Measurements from ENCODE around the gene DOCK3. TPM values are rescaled to one million over a fixed set of nuclear protein-coding genes. Genes with fewer than 3 reads are reported as not detected.

Gene DOCK3
- total RNA-seq, 1 experiment from 2014 or later, result 5.6 TPM

DNA sequence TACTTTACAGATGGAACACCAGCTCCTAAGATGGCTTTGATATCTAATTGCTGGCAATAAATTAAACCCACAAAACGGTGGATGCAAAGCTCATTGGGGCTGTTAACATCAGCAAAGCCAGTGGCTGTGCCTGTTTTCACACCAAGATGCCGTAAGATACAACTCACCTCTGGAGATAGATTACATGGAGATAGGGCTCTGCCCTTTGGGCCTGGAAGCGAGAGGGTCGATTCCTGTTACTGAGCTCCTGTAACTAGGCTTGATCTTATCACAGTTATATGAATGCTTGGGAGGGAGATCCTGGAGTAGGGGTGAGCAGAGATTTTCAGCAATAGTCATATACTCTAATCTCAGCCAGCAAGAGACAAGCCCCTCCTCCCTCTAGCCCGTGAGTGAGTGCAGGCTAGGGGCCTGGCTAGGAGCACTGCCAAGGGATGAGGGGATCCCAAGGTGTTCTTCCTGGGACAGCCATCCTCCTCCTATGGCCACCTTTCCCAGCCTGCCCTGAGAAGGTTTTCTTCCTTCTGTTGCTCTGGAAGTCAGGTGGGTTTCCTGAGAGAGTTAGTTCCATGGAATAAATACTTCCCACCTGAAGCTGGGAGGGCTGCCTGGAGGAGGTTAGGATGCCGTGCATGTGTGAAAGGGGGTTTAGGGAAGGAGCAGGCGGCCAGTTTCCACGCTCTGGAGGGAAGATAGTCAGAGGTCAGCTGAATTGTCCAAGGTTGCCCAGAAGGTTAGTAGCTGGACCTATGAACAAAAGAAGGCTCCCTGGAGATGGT, 18.1 kb upstream of the DOCK3 start:
- ChIA-PET POLR2A (interaction anchor here (0.7 kb wide), 1 partner anchor 1188 kb away, joined by 3 read pairs; no protein-coding TSS in a partner anchor), CTCF (interaction anchor here (0.6 to 3.1 kb wide), 2 partner anchors 40 to 206 kb away, joined by 3 to 11 read pairs; partner anchors contain the start of gene MAPKAPK3)
- TF ChIP-seq JAZF1 (CRISPR knock-in tag; IDR thresholded peaks at IDR 0.05) (no peak), RELA (CRISPR knock-in tag; IDR thresholded peaks at IDR 0.05; ENCODE audit: borderline replicate concordance) (no peak), ATF3 (CRISPR knock-in tag; conservative IDR thresholded peaks at IDR 0.05) (no peak), TP53 (CRISPR knock-in tag; IDR thresholded peaks at IDR 0.05) (no peak), IRF1 (CRISPR knock-in tag; IDR thresholded peaks at IDR 0.05) (no peak), ZSCAN18 (CRISPR knock-in tag; IDR thresholded peaks at IDR 0.05) (no peak), SMAD4 (CRISPR knock-in tag; IDR thresholded peaks at IDR 0.05) (no peak), OVOL2 (CRISPR knock-in tag; IDR thresholded peaks at IDR 0.05; ENCODE audit: borderline replicate concordance) (no peak), PRRX2 (CRISPR knock-in tag; IDR thresholded peaks at IDR 0.05) (no peak), ETV6 (CRISPR knock-in tag; IDR thresholded peaks at IDR 0.05) (no peak)
- TF ChIP-seq, protein P1, sequence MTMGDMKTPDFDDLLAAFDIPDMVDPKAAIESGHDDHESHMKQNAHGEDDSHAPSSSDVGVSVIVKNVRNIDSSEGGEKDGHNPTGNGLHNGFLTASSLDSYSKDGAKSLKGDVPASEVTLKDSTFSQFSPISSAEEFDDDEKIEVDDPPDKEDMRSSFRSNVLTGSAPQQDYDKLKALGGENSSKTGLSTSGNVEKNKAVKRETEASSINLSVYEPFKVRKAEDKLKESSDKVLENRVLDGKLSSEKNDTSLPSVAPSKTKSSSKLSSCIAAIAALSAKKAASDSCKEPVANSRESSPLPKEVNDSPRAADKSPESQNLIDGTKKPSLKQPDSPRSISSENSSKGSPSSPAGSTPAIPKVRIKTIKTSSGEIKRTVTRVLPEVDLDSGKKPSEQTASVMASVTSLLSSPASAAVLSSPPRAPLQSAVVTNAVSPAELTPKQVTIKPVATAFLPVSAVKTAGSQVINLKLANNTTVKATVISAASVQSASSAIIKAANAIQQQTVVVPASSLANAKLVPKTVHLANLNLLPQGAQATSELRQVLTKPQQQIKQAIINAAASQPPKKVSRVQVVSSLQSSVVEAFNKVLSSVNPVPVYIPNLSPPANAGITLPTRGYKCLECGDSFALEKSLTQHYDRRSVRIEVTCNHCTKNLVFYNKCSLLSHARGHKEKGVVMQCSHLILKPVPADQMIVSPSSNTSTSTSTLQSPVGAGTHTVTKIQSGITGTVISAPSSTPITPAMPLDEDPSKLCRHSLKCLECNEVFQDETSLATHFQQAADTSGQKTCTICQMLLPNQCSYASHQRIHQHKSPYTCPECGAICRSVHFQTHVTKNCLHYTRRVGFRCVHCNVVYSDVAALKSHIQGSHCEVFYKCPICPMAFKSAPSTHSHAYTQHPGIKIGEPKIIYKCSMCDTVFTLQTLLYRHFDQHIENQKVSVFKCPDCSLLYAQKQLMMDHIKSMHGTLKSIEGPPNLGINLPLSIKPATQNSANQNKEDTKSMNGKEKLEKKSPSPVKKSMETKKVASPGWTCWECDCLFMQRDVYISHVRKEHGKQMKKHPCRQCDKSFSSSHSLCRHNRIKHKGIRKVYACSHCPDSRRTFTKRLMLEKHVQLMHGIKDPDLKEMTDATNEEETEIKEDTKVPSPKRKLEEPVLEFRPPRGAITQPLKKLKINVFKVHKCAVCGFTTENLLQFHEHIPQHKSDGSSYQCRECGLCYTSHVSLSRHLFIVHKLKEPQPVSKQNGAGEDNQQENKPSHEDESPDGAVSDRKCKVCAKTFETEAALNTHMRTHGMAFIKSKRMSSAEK (CRISPR knock-in tag; IDR thresholded peaks at IDR 0.05; ENCODE audit: borderline replicate concordance), result no peak
- peaks cover 3% of the 10 kb centered on the region; the same call in 1 of the 2 replicates for H3K27me3 Mint-ChIP-seq (ENCODE audit: low read depth)
- H3K9me3 Mint-ChIP-seq, result no peaks in the 10 kb centered on the region
- peaks cover 11% of the 10 kb centered on the region for H3K4me1 Mint-ChIP-seq
- no peak overlapping the region for H3K4me3 Mint-ChIP-seq
- no peak for DNase-seq (ENCODE audit: low spot score)
- no peak for ATAC-seq
- H3K36me3 Mint-ChIP-seq, result no peaks in the 10 kb centered on the region
- no peak overlapping the region for H3K27ac Mint-ChIP-seq

- H3K9me3 Mint-ChIP-seq, result no peaks in the 10 kb centered on the region
- H3K4me1 Mint-ChIP-seq, result peaks cover 3% of the 10 kb centered on the region
- no peak overlapping the region for H3K27ac Mint-ChIP-seq
- peaks cover 3% of the 10 kb centered on the region; the same call in 1 of the 2 replicates for H3K27me3 Mint-ChIP-seq (ENCODE audit: low read depth)
- TF ChIP-seq HMGXB4 (CRISPR knock-in tag; IDR thresholded peaks at IDR 0.05) (no peak), RELA (CRISPR knock-in tag; IDR thresholded peaks at IDR 0.05; ENCODE audit: borderline replicate concordance) (no peak)
- TF ChIP-seq, protein P2, sequence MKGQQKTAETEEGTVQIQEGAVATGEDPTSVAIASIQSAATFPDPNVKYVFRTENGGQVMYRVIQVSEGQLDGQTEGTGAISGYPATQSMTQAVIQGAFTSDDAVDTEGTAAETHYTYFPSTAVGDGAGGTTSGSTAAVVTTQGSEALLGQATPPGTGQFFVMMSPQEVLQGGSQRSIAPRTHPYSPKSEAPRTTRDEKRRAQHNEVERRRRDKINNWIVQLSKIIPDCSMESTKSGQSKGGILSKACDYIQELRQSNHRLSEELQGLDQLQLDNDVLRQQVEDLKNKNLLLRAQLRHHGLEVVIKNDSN (CRISPR knock-in tag; IDR thresholded peaks at IDR 0.05), result no peak
- DNase-seq (ENCODE audit: low spot score) (no peak), ATAC-seq (no peak)
- no peaks in the 10 kb centered on the region for H3K36me3 Mint-ChIP-seq
- ChIA-PET POLR2A (no interaction called here), CTCF (interaction anchor here (3.1 kb wide), 1 partner anchor 41 kb away, joined by 11 read pairs; the partner anchor contains the start of gene MAPKAPK3)
- H3K4me3 Mint-ChIP-seq, result no peak overlapping the region
Measured at GRCh38 chr3:50657407-50657806, 17.3 kb upstream of the DOCK3 start.

All from WTC11 (cell line).